ENCODE measurements around the gene SPAG6. TPM values are rescaled to one million over a fixed set of nuclear protein-coding genes. Genes with fewer than 3 reads are reported as not detected.

SPAG6 gene
- total RNA-seq: under 1 TPM in 1 of 2 experiments, not detected in 1; 0.28 TPM

GRCh38 chr10:22345301-22346095, at the start of gene SPAG6:
Gene SPAG6, plus strand, starts transcription at chr10:22345496. Its CDS starts 116 bp downstream, at chr10:22345612.

GRCh38 chr10:22316286-22317075, 28.8 kb upstream of the SPAG6 start, which contains the start of gene COMMD3:
Gene COMMD3, plus strand, starts transcription at chr10:22316388. Its CDS starts 30 bp downstream, at chr10:22316418.

GRCh38 chr10:22320591-22321155, 24.6 kb upstream of the SPAG6 start, which contains the start of gene BMI1:
Gene BMI1, plus strand, starts transcription at chr10:22321099. Its CDS starts 5,351 bp downstream, at chr10:22326450.

Other genes starting within 250 kb of the SPAG6 start
- gene EBLN1, start 127.5 kb upstream of the SPAG6 start, total RNA-seq: not detected
- 10 to 100 TPM; 67.9 to 70.2 TPM for gene COMMD3, start 29.1 kb upstream of the SPAG6 start, total RNA-seq
- gene BMI1, start 24.4 kb upstream of the SPAG6 start, total RNA-seq: 10 to 100 TPM; 24.3 to 32.4 TPM

Measured in activated naive CD4-positive, alpha-beta T cell treated with anti-CD3 and anti-CD28 coated beads, Interleukin-2, amount 10 ng/mL, durations not matched to agents 5 hours and 36 hours (primary cell).